HEK293 (cell line): ENCODE data around the gene HIVEP2.
A peak's percentile ranks its signal among the peaks of the same experiment; 100 is the strongest.

Experiments
- CTCF ChIA-PET: fragments of 350-600 bp; formaldehyde crosslinking; extraction: SDS; loops from one replicate; lab custom pipeline; 2021; ENCODE audit warnings: antibody characterized with exemption; lab: Yijun Ruan, JAX
- POLR2A ChIA-PET: fragments of 300-600 bp; formaldehyde crosslinking; extraction: SDS; loops from one replicate; lab custom pipeline; 2020; ENCODE audit warnings: antibody characterized with exemption, inconsistent platforms; lab: Yijun Ruan, JAX
- H3K27ac ChIP-seq: fragments of 200-500 bp; sonication (Bioruptor generic); 2 replicates; pipeline ENCODE4 v1.5.1; 2014; ENCODE audit warnings: low read depth, low read length, control low read depth, inconsistent platforms; ENCODE audit errors: extremely low read depth
- H3K36me3 ChIP-seq, 2 experiments: fragments of 200-500 bp in 1 of 2; sonication (Bioruptor generic) in 1 of 2; 1 replicate in 1 of 2; 2 replicates in 1 of 2; pipeline ENCODE4 v1.5.1; 2014 to 2017; ENCODE audit warnings: inconsistent platforms in 2 of 2, low read length in 2 of 2; ENCODE audit not compliant: control insufficient read depth in 2 of 2, insufficient read depth in 1 of 2
- H3K4me1 ChIP-seq: fragments of 200-500 bp; sonication (Bioruptor generic); 2 replicates; pipeline ENCODE4 v1.5.1; 2014; ENCODE audit warnings: mild to moderate bottlenecking, low read length, inconsistent platforms; ENCODE audit not compliant: control insufficient read depth, insufficient read depth
- H3K4me3 ChIP-seq: 2 replicates; pipeline ENCODE4 v1.5.1; 2011; ENCODE audit warnings: low read depth, mild to moderate bottlenecking, control low read depth, low read length, moderate library complexity
- H3K9me3 ChIP-seq: fragments of 200-500 bp; sonication (Bioruptor generic); 2 replicates; pipeline ENCODE4 v1.5.1; 2014; ENCODE audit warnings: low read depth, low read length, inconsistent platforms; ENCODE audit not compliant: control insufficient read depth, insufficient read depth
- EGR2 ChIP-seq: fragments of 450-650 bp; formaldehyde crosslinking; IDR thresholded peaks from 2 replicates; pipeline ENCODE4 v1.5.1; 2016; ENCODE audit warnings: low read depth, missing biosample characterization, missing genetic modification characterization
- PRDM1 ChIP-seq: fragments of 450-650 bp; formaldehyde crosslinking; IDR thresholded peaks from 2 replicates; pipeline ENCODE4; 2016; ENCODE audit warnings: missing biosample characterization, missing genetic modification characterization
- SP7 ChIP-seq: fragments of 450-650 bp; formaldehyde crosslinking; IDR thresholded peaks from 2 replicates; pipeline ENCODE4 v1.5.1; 2016; ENCODE audit warnings: missing biosample characterization, missing genetic modification characterization
- TRIM28 ChIP-seq: IDR thresholded peaks from 2 replicates; pipeline ENCODE4 v1.6.1; 2011; ENCODE audit warnings: low read length, control low read depth, borderline replicate concordance
- ZFHX2 ChIP-seq: fragments of 450-650 bp; formaldehyde crosslinking; conservative IDR thresholded peaks from 2 replicates; pipeline ENCODE4 v1.5.1; 2016; ENCODE audit warnings: missing biosample characterization, missing genetic modification characterization
- ZFP37 ChIP-seq: fragments of 450-650 bp; formaldehyde crosslinking; IDR thresholded peaks from 2 replicates; pipeline ENCODE4 v1.5.1; 2016; ENCODE audit warnings: missing biosample characterization, missing genetic modification characterization
- ZNF184 ChIP-seq: fragments of 450-650 bp; IDR thresholded peaks from 2 replicates; pipeline ENCODE4 v1.5.1; 2018; ENCODE audit warnings: missing biosample characterization, mild to moderate bottlenecking, missing genetic modification characterization
- ZNF2 ChIP-seq: fragments of 450-650 bp; formaldehyde crosslinking; IDR thresholded peaks from 2 replicates; pipeline ENCODE4 v1.5.1; 2016; ENCODE audit warnings: missing biosample characterization, missing genetic modification characterization
- ZNF473 ChIP-seq: fragments of 450-650 bp; formaldehyde crosslinking; IDR thresholded peaks from 2 replicates; pipeline ENCODE4 v1.5.1; 2017; ENCODE audit warnings: missing biosample characterization, missing genetic modification characterization
- ZNF660 ChIP-seq: fragments of 450-650 bp; IDR thresholded peaks from 2 replicates; pipeline ENCODE4 v1.5.1; 2018; ENCODE audit warnings: missing biosample characterization, mild to moderate bottlenecking, missing genetic modification characterization
- ZNF677 ChIP-seq: fragments of 450-650 bp; IDR thresholded peaks from 2 replicates; pipeline ENCODE4 v1.5.0; 2018; ENCODE audit warnings: missing biosample characterization, mild to moderate bottlenecking, missing genetic modification characterization, moderate library complexity
- ZNF747 ChIP-seq: fragments of 450-650 bp; formaldehyde crosslinking; IDR thresholded peaks from 2 replicates; pipeline ENCODE4 v1.5.1; 2016; ENCODE audit warnings: missing biosample characterization, missing genetic modification characterization
- TF ChIP-seq, protein P1 (sequence below): fragments of 450-650 bp; formaldehyde crosslinking; IDR thresholded peaks from 2 replicates; pipeline ENCODE4 v1.5.1; 2016; ENCODE audit warnings: missing biosample characterization, missing genetic modification characterization, borderline replicate concordance
- TF ChIP-seq, protein P2 (sequence below): fragments of 450-650 bp; formaldehyde crosslinking; IDR thresholded peaks from 2 replicates; pipeline ENCODE4 v1.5.1; 2017; ENCODE audit warnings: missing biosample characterization, missing genetic modification characterization
- TF ChIP-seq, protein P3 (sequence below): fragments of 450-650 bp; formaldehyde crosslinking; IDR thresholded peaks from 2 replicates; pipeline ENCODE4 v1.5.1; 2016; ENCODE audit warnings: missing biosample characterization, missing genetic modification characterization
- TF ChIP-seq, protein P4 (sequence below): sonication (generic); formaldehyde crosslinking; IDR thresholded peaks from 2 replicates; pipeline ENCODE4 v1.8.1; 2022; ENCODE audit warnings: mild to moderate bottlenecking, moderate library complexity, missing genetic modification reagents

Gene HIVEP2

GRCh38 chr6:142731611-142732010 is 213.4 kb downstream of the HIVEP2 start:
- H3K9me3 ChIP-seq, result no peaks in the 10 kb centered on the region
- ChIA-PET POLR2A (interaction anchor here (0.5 kb wide), 1 partner anchor 1083 kb away, joined by 3 read pairs; no protein-coding TSS in a partner anchor), CTCF (no interaction called here)
- no peak overlapping the region for H3K4me3 ChIP-seq
- H3K4me1 ChIP-seq, result peaks cover 8% of the 10 kb centered on the region
- TF ChIP-seq ZNF2 (tag by site-specific recombination) (no peak), ZNF677 (tag by site-specific recombination) (no peak), ZNF660 (tag by site-specific recombination) (no peak), SP7 (tag by site-specific recombination) (no peak), ZNF747 (tag by site-specific recombination) (no peak), ZNF473 (tag by site-specific recombination) (no peak), TRIM28 (no peak), ZFP37 (tag by site-specific recombination) (no peak)
- TF ChIP-seq, protein P1, sequence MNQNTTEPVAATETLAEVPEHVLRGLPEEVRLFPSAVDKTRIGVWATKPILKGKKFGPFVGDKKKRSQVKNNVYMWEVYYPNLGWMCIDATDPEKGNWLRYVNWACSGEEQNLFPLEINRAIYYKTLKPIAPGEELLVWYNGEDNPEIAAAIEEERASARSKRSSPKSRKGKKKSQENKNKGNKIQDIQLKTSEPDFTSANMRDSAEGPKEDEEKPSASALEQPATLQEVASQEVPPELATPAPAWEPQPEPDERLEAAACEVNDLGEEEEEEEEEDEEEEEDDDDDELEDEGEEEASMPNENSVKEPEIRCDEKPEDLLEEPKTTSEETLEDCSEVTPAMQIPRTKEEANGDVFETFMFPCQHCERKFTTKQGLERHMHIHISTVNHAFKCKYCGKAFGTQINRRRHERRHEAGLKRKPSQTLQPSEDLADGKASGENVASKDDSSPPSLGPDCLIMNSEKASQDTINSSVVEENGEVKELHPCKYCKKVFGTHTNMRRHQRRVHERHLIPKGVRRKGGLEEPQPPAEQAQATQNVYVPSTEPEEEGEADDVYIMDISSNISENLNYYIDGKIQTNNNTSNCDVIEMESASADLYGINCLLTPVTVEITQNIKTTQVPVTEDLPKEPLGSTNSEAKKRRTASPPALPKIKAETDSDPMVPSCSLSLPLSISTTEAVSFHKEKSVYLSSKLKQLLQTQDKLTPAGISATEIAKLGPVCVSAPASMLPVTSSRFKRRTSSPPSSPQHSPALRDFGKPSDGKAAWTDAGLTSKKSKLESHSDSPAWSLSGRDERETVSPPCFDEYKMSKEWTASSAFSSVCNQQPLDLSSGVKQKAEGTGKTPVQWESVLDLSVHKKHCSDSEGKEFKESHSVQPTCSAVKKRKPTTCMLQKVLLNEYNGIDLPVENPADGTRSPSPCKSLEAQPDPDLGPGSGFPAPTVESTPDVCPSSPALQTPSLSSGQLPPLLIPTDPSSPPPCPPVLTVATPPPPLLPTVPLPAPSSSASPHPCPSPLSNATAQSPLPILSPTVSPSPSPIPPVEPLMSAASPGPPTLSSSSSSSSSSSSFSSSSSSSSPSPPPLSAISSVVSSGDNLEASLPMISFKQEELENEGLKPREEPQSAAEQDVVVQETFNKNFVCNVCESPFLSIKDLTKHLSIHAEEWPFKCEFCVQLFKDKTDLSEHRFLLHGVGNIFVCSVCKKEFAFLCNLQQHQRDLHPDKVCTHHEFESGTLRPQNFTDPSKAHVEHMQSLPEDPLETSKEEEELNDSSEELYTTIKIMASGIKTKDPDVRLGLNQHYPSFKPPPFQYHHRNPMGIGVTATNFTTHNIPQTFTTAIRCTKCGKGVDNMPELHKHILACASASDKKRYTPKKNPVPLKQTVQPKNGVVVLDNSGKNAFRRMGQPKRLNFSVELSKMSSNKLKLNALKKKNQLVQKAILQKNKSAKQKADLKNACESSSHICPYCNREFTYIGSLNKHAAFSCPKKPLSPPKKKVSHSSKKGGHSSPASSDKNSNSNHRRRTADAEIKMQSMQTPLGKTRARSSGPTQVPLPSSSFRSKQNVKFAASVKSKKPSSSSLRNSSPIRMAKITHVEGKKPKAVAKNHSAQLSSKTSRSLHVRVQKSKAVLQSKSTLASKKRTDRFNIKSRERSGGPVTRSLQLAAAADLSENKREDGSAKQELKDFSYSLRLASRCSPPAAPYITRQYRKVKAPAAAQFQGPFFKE (tag by site-specific recombination), result no peak
- H3K27ac ChIP-seq, result no peak overlapping the region
- H3K36me3 ChIP-seq, result no peaks in the 10 kb centered on the region

GRCh38 chr6:142729618-142730017 is 215.4 kb downstream of the HIVEP2 start:
- no peaks in the 10 kb centered on the region for H3K36me3 ChIP-seq
- no peak overlapping the region for H3K4me3 ChIP-seq
- H3K9me3 ChIP-seq, result no peaks in the 10 kb centered on the region
- peaks cover 8% of the 10 kb centered on the region for H3K4me1 ChIP-seq
- TF ChIP-seq EGR2 (tag by site-specific recombination) (peak; percentile 54; the same call in 1 of the 2 replicates), ZNF184 (tag by site-specific recombination) (no peak), ZFHX2 (tag by site-specific recombination) (peak; percentile 61)
- ChIA-PET POLR2A (no interaction called here), CTCF (no interaction called here)
- H3K27ac ChIP-seq, result no peak overlapping the region

GRCh38 chr6:142728910-142729481 is 216.0 kb downstream of the HIVEP2 start:
- Histone ChIP-seq H3K4me1 (peaks cover 8% of the 10 kb centered on the region), H3K9me3 (no peaks in the 10 kb centered on the region), H3K27ac (no peak overlapping the region), H3K4me3 (no peak overlapping the region)
- ChIA-PET POLR2A (no interaction called here), CTCF (interaction anchor here (1.6 kb wide), 1 partner anchor 18 kb away, joined by 4 read pairs; no protein-coding TSS in a partner anchor)
- TF ChIP-seq PRDM1, result no peak
- TF ChIP-seq, protein P2, sequence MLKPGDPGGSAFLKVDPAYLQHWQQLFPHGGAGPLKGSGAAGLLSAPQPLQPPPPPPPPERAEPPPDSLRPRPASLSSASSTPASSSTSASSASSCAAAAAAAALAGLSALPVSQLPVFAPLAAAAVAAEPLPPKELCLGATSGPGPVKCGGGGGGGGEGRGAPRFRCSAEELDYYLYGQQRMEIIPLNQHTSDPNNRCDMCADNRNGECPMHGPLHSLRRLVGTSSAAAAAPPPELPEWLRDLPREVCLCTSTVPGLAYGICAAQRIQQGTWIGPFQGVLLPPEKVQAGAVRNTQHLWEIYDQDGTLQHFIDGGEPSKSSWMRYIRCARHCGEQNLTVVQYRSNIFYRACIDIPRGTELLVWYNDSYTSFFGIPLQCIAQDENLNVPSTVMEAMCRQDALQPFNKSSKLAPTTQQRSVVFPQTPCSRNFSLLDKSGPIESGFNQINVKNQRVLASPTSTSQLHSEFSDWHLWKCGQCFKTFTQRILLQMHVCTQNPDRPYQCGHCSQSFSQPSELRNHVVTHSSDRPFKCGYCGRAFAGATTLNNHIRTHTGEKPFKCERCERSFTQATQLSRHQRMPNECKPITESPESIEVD (tag by site-specific recombination), result 0 out of 2 replicates have a peak, but pooled peaks have one; percentile 11
- TF ChIP-seq, protein P3, sequence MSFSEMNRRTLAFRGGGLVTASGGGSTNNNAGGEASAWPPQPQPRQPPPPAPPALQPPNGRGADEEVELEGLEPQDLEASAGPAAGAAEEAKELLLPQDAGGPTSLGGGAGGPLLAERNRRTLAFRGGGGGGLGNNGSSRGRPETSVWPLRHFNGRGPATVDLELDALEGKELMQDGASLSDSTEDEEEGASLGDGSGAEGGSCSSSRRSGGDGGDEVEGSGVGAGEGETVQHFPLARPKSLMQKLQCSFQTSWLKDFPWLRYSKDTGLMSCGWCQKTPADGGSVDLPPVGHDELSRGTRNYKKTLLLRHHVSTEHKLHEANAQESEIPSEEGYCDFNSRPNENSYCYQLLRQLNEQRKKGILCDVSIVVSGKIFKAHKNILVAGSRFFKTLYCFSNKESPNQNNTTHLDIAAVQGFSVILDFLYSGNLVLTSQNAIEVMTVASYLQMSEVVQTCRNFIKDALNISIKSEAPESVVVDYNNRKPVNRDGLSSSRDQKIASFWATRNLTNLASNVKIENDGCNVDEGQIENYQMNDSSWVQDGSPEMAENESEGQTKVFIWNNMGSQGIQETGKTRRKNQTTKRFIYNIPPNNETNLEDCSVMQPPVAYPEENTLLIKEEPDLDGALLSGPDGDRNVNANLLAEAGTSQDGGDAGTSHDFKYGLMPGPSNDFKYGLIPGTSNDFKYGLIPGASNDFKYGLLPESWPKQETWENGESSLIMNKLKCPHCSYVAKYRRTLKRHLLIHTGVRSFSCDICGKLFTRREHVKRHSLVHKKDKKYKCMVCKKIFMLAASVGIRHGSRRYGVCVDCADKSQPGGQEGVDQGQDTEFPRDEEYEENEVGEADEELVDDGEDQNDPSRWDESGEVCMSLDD (tag by site-specific recombination), result no peak
- TF ChIP-seq, protein P4, sequence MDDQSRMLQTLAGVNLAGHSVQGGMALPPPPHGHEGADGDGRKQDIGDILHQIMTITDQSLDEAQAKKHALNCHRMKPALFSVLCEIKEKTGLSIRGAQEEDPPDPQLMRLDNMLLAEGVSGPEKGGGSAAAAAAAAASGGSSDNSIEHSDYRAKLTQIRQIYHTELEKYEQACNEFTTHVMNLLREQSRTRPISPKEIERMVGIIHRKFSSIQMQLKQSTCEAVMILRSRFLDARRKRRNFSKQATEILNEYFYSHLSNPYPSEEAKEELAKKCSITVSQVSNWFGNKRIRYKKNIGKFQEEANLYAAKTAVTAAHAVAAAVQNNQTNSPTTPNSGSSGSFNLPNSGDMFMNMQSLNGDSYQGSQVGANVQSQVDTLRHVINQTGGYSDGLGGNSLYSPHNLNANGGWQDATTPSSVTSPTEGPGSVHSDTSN, result no peak
- TF ChIP-seq, all 188 proteins: peak for 1
- H3K36me3 ChIP-seq, result no peaks in the 10 kb centered on the region
